GM18508 (cell line): Measurements from ENCODE around the gene PPP1R9B.

Experiments
- ATAC-seq: cut with Tn5 transposase; IDR thresholded peaks from one replicate; pipeline ENCODE4 v1.9.1; 2021; ENCODE audit warnings: moderate number of reproducible peaks; ENCODE audit not compliant: insufficient read depth, unreplicated experiment

PPP1R9B gene

DNA sequence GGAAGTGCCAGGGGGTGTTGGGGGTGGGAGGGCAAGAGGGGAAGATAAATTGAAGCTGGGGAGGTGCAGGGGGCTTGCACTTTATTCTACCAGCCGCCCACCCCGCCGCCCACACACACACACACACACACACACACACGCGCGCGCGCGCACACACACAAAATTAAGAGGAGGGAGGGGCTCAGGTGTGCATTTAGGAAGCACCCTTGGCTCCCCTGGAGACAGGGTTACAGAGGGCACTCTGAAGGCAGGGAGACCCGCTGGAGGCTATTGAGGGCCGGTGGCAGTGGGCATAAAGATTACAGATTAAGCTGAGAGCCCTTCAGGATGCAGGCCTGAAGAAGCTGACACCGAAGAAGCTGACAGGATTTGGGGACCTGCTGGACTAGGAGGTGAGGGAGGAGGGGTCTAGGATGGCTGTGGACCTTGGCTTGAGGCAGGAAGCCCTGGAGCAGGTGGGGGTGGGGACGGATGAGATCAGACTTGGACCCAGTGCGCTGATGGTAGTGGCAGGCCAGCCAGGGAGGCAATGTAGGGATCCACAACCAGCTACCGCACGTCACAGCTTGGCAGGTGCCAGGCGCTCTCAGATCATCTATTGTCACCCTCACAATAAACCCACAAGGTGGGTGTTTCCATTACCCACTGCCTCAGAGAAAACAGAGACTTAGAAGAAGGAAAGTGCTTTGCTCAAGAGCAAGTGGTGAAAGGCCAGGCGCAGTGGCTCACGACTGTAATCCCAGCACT is 19.7 kb downstream of the PPP1R9B start:
- no peak for ATAC-seq

DNA sequence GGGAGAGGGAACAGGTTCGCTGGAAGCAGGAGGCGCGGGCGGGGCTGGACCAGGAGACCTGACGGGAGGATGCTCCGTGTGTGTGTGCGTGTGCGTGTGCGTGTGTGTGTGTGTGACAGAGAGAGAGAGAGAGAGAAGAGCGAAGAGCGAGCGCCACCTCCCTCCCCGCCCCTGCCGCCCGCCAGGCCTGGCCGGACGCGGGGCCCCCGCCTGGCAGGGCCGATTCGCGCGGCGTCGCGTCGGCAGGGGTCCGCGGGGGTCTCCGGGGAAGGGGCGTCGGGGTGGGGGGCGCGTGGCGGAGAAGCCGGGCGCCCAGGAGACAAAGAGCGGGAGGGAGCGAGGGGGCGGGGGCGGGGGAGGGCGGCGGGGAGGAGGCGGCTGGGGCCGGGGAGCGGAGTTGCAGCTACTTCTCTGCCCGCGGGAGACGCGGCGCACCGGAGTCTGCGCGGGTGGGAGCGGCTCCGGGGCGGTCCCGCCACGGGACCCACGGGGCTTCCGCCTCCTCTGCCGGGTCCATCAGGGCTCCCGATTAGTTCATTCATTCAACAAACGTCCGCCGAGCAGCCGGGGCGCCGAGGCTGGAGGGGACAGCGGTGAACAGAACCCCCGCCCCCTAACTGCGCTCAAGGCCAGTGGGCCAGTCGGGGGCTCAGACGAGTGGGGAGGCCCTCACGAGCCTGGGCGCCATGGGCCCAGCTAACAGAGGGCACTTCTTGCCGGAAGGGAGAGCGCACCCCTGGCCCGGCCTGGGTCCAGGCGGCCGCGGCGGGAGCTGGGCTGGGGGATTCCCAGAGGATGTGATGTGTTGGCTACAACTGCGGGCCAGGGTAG is 20.5 kb downstream of the PPP1R9B start, which contains the start of gene SAMD14:
Gene SAMD14, minus strand, starts transcription at position 433 of the 831 bp plus-strand sequence. CDS start 5,201 bp downstream, outside the sequence.
- ATAC-seq = no peak

DNA sequence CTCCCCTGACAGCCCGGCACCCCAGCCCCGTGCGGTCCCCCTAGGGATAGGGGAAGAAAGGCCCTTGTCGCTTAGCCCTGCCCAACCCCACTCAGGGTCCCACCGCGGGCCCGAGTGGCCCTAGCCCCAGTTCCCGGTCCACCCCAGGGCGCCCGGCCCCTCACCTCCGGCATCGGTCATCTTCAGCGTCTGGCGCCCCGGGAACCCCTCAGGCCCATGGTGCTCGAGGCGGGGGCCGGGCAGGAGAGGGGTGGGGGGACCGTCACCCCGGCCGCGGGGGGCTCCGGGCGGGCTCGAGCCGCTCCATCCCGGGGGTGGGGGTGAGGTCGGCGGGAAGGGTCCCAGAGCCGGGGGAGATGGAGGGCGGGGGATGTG is 21.1 kb downstream of the PPP1R9B start:
- ATAC-seq = no peak

DNA sequence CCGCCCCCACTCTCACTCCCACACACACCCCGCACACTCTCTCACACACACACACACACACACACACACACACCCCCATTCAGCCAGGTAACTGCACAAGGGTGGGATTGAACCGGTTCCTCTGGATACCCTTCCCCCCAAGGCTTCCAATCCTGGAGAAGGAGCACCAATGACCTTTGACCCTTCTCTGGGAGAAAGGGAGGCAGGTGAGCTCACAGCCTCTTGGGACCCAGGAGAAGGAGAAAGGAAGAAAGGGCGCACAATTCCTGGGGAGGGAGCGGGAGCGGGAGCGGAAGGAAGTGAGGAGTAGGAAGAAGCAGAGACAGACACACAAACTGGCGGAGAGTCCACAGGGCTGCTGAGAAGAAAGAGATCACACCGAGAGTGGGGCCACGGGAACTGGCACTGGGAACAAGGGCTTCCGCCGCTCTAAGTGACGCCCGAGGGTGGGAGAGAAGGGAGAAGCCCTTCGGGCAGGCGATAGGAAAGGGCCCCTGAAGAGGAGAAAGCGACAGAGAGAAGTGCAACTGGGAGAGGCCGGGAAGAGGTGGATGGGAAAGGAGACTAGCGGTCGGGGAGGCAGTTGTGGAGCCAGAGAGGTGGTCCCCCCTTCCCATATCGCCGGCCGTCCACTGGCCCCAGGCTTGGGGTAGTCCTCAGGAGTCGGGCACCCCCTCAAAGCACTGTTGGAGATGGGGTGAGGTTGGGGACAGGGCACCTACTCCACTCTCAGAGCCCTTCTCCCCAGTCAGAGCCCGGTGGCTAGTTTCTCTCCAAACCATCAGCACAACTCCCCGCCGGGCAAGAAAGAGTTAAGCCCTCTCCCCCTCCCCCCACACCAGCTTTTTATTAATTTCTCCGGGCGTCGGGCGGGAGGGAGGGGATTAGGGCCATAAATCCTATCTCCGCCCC is 21.8 kb downstream of the PPP1R9B start:
- ATAC-seq = no peak

DNA sequence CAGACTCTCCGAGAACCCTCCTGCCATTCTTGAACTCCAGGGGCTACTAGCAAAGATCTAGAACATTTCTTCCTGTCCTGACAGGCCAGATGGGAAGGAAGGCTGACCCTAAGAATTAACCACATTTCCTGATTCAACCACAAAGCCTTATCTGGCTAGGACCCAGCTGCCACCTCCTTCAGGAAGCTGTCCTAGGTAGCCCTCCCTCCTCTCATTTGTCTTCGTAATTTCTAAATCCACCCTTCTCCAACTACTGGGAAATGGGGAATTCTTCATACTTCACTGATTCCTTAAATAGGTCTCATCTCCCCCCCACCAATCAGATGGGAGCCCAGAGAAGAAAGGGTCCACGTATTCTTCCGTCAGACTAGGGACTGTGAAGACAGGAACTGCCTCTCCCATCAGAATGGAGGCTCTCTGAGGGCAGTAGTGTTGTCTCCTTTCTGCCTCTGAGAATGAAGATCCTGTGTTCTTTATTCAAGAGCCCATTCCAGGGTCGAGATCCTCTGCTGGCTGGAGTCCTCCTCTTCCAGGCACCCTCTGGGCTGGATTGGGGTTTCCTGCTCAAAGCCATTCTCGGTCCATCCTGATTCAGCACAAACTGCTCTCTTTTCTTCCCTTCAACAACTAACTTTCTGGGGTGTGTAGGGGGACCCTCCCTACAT is 22.6 kb downstream of the PPP1R9B start:
- ATAC-seq = no peak

DNA sequence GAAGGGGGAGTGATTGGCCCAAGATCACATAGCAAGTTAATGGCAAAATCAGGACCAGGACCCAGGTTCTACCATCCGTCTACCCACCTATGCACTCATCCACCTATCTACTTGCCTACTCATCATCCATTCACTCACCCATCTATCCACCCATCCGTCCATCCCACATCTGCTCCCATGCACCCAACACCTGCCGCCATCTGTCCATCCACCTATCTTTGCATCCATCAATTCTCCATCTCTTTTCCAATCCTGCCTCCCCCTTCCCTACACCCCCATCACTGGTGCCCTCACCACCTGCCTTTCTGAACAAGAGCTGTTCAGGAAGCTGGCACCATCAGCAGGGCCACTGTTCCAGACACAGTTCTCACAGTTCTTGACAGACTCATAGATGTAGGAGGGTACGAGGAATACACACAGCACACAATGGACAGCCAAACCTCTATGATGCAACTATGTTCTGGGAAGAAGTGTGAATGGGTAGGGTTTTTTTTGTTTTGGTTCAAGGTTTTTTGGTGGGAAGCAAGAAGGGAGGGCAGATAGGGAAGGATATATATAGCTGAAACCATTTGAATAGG is 25.0 kb downstream of the PPP1R9B start:
- no peak for ATAC-seq

DNA sequence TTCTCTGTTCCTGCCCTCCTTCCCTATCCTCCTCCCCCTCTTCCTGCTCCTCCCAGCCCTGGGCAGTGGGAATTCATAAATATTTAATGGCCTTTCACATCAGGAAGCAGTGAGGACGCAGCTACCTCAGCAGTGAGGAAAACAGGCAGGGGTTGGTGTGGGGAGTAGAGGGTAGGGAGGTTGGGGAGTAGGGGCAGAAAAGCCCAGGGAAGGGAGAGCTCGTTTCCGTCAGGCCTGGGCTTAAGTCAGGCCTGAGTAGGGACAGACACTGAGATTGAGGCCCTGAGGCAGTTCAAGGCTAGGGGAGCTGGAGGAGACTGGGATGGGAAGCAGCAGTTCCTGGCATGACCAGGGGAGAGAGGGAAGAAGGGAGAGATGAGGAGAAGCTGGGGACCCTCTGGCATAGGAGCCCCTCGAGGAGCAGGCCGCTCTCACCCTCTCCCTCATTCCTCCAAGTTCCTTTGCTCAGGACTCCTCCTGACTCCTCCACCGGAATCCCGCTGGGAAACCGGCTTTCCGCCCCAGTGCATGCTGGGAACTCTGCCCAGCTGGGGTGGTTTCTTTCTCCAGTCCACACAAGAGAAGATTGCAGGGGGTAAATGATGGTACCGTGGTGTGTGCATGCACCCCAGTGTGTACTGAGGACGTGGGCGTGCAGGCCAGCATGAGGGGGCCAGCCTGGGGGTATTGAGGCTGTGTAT is 26.7 kb downstream of the PPP1R9B start:
- no peak for ATAC-seq

DNA sequence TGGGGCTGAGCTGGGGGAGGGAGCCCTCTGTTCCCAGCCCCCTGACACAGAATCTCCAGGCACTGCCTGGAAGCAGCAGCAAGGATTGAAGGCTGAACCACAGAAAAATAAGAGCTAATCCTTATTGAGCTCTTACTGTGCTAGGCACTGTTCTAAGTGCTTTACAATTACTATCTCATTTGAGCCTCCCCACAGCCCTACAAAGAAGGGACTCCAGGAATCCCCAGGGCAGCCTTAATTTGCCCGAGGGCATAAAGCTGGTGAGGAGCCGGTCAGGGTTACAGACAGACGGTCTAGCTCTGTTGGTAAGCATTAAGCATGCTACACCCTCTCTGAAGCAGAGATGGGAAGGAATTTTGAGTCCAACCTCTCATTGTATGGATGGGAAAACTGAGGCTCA is 27.5 kb downstream of the PPP1R9B start:
- no peak for ATAC-seq

DNA sequence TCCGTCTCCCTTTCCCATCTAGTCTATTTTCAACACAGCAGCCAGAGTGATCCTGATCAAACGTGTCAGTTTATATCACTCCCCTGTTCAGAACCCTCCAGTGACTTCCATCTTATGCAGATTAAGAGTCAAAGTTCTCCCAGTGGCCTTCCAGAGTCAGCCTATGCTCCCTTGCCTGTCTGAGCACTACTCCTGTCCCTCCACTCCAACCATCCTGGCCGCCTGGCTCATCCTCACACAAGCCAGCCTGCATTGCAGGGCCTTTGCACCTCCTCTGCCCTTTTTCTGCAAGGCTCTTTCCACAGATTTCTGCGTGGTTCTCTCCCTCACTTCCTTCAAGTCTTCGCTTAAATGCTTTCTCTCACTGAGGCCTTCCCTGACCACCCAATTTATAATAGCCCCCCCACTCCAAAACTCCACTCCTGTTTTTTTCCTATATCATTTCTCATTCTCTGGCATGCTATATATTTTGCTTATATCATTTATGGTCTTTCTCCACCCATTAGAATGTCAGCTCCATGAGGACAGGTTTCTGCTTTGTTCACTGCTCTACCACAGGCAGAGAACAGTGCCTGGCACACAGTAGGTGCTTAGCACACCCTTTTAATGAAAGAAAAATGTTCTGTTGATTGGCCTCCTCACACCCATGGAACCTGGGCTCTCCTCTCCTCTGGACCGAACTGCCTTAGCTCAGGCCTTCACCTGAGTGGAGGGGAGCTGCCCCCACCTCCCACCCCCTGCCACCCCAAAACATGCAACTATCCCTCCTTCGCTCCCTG is 29.8 kb downstream of the PPP1R9B start:
- no peak for ATAC-seq

DNA sequence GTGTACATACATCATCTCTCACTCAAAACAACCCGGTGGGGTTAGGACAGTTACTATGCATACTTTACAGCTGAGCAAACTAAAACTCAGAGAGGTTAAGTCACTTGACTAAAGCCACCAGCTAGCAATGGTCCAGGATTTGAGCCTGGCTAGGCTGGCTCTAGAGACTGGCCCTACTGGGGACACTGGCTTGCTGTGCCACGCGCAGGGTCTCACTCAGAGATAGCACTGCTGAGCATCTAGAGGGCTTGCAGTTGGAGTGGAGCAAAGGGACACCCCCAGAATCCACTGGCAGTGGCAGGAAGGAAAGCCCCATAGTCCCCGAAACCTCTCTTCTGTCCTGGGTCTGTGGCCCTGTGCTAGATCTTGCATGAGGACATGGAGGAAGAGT is 31.7 kb downstream of the PPP1R9B start:
- no peak for ATAC-seq

DNA sequence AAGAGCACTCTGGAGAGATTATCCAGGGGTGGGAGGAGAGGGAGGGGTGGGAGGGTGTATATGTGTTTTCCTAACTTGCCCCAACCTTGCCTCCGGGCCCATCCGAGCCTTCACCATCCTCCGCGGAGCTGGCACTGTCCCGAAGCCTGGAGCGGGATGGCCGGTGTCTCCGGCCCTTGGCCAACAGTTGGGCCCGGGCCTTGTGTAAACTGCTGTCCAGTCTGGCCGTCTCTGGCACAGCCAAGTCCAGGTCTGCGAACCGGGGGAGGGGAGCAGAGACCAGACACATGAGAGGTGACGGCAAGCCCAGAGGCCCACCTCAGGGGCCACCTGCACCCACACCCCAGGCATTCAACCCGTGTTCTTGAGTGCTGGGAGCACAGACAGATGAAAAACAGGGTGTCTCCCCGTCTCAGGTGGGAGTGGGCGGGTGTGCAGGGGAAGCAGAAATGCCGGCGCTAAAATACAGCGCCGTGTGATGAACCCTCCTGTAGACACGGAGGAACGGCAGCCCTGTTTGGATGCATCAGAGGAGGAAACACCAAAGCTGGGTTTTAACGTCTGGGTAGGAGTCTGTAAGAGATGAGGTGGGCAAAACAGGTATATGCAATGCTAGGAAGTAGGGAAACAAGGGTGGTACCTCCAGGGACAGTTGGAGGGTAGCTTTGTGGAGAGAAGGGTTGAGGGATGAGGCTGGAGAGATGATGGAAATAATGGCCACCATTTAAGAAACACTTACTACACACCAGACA is 32.2 kb downstream of the PPP1R9B start:
- ATAC-seq = no peak

DNA sequence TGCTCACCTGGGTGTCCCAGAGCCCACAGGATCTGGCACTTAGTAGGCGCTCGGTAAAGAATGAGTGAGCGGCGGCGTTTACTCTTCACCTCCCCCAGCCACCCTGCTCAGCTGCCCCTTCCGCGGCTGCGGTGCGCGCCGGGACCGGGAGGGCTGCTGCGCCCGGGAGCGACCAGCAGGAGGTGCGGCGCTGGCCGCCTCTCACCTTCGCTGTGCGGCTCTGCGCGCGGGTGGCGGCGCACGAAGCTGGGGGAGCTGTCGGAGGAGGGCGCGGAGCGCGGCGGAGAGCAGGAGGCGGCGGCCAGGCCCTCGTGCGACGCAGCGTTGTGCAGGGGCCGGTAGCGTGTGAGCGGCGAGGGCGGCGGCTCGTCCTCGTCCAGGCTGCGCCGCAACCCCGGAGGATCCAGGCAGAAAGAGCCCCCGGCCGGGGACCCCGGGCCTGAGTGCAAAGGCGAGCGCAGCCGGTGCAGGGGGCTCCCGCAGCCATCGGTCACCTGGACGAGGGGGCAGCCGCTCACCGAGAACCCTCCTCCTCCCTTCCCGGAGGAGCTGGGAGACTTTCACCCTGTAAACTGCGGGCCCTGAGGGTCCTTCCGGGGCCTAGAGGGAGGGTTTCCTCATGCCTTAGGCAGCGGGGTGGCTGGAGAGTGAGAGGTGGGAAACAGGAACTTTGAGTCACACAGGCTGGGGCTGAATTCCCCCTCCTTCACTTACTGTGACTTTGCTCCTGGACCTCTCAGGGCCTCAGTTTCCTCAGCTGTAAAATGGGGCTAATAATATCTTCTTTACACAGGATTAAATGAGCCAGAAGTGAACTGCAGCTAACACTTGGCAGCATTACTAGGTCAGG is 33.0 kb downstream of the PPP1R9B start:
- ATAC-seq = no peak

DNA sequence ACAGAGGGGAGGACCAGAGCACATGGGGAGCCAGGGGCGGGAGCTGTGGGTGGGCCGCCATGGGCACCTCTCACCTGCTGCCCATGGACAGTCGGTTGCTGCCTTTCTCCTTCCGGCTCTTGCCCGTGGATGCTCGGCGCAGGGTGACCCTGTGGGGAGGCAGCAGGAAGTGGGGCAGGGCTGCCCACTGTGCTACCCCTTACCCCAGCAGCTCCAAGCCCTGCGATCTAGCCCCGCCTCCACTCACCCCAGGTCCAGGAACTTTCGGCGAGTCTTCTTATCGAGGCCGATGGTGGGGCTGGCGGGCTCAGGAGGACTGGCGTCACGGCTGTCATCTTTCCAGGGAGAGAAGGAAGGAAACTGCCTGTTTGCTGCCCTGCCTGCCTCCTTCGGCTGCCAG is 34.7 kb downstream of the PPP1R9B start:
- no peak for ATAC-seq

DNA sequence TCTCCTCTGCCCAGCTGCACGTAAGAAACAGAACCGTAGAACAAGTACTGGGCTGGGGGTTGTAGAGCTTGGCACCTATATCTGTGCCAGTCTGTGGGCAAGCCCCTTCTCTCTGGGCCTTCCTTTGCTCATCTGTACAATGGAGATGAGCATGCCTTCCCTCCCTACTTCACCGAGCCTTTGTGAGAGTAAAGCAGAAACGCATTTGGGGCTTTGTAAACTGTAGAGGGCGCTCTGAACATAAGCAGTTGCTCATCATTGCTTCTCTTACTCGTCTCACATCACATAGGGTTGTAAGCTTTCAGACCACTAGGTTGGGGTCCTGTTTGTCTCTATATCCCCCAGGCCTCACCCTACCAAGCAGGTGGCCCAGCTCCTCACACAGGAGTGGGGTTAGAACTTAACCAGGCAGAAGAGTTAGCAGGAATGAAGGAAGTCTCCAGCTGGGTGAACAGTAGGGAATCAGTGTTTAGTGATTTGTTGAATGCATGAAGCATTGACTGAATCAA is 35.6 kb downstream of the PPP1R9B start:
- no peak for ATAC-seq

DNA sequence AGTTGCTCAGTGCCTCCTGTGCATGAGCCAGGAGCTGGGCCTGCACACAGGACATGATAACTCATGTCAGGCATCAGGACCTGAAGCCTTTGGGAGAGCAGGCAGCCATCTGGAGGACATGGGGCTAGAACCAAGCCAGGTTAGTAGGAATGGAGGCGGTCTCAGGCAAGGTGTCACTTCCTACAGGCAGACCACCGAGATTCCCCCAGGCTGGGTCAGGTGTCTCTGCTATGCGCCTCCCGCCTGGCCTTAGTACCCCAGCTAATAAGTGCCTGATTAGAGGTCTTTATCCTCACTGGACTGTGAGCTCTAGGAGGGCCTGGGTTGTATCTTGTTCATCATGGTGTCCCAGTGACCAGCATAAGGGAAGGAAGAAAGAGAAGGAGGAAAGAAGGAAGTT is 36.1 kb downstream of the PPP1R9B start:
- ATAC-seq = no peak

DNA sequence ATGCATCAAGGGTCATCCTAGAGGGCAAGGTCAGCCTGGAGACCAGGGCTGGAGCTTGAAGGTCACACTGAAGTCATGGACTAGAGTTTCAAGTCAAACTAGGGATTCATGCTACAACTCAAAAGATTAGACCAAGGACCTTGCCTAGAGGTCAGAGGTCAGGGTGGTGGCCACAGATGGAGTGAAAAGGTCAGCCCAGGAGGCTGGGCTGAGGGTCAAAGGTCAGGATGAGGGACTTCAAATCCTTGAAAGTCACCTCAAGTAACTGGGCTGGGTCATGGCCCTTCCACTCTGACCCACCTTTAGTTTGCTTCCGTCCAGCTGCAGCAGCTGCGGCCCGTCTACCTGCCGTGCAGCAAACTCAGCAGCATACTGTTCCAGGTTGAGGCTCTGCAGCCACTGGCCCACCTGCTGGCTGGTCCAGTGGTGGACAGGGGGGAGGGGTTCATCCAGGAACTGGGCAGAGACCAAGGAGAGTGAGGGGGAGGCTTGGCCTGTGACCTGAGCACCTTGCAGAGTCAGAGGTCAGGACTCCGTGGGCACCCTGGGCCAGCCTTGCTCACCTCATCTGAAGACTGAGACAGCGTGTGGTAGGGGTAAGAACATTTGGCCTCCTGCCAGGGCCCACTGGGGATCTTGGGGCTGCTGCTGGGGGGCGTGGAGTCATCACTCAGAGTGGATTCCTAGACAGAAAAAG is 36.7 kb downstream of the PPP1R9B start:
- ATAC-seq = no peak
